MM.1S (cell line): Measurements from ENCODE around the gene MSANTD1.

Experiments used
- CTCF ChIP-seq: fragments of 300-600 bp; sonication (generic); IDR thresholded peaks from 2 replicates; pipeline ENCODE4 v1.5.1; 2016; ENCODE audit warnings: antibody characterized with exemption, low read length, mixed read lengths
- EZH2 ChIP-seq: fragments of 300-600 bp; sonication (generic); optimal IDR thresholded peaks from 2 replicates; pipeline ENCODE3; 2017; ENCODE audit warnings: low read depth, mild to moderate bottlenecking, antibody characterized with exemption, low read length, mixed read lengths

GRCh38 chr4:3269105-3269927 is 20.4 kb downstream of the MSANTD1 start:
- no peak for TF ChIP-seq CTCF
- no peak for TF ChIP-seq EZH2
